Measurements from ENCODE around the gene UFSP1.

- TF ChIP-seq CTCF (IDR thresholded peaks at IDR 0.05 in 2 of 3, conservative IDR thresholded peaks at IDR 0.05 in 1 of 3; ENCODE audit: borderline replicate concordance in 1 of 3, insufficient read depth in 1 of 3, low read depth in 2 of 3, low read length in 2 of 3): no peak
- TF ChIP-seq ATF3 (IDR thresholded peaks at IDR 0.05): no peak
- TF ChIP-seq POLR2A (IDR thresholded peaks at IDR 0.05; ENCODE audit: borderline replicate concordance, extremely low read depth, insufficient read depth, insufficient read length): no peak
- no peak for TF ChIP-seq ELF1 (IDR thresholded peaks at IDR 0.05; ENCODE audit: borderline replicate concordance, low read depth)
- TF ChIP-seq SIN3A (IDR thresholded peaks at IDR 0.05; ENCODE audit: low read depth): no peak
- TF ChIP-seq FOSL1 (IDR thresholded peaks at IDR 0.05; ENCODE audit: low read depth): no peak
- TF ChIP-seq EZH2phosphoT487 (IDR thresholded peaks at IDR 0.05; ENCODE audit: borderline replicate concordance): no peak
- no peak for TF ChIP-seq SRF (IDR thresholded peaks at IDR 0.05; ENCODE audit: low read depth)
- TF ChIP-seq YY1 (IDR thresholded peaks at IDR 0.05; ENCODE audit: extremely low read depth, insufficient replicate concordance, low read depth, low read length): no peak
These were observed 1.8 kb downstream of the UFSP1 start for GRCh38 chr7:100887516-100888290.
